Pons (tissue), 1 donor: ENCODE data around the gene SIAE.
"Not testable (repeated sequence)": the region's sequence is repeated elsewhere in the genome, so short reads cannot be mapped to it uniquely, and the experiment has no call there.

Experiments used
- DNase-seq: peaks from one replicate; pipeline ENCODE4 v3.0.0-alpha.2; 2016; ENCODE audit warnings: low spot score

Gene SIAE

GRCh38 chr11:124623861-124624525 lies 49.5 kb downstream of the SIAE start:
- DNase-seq: no peak

DNA sequence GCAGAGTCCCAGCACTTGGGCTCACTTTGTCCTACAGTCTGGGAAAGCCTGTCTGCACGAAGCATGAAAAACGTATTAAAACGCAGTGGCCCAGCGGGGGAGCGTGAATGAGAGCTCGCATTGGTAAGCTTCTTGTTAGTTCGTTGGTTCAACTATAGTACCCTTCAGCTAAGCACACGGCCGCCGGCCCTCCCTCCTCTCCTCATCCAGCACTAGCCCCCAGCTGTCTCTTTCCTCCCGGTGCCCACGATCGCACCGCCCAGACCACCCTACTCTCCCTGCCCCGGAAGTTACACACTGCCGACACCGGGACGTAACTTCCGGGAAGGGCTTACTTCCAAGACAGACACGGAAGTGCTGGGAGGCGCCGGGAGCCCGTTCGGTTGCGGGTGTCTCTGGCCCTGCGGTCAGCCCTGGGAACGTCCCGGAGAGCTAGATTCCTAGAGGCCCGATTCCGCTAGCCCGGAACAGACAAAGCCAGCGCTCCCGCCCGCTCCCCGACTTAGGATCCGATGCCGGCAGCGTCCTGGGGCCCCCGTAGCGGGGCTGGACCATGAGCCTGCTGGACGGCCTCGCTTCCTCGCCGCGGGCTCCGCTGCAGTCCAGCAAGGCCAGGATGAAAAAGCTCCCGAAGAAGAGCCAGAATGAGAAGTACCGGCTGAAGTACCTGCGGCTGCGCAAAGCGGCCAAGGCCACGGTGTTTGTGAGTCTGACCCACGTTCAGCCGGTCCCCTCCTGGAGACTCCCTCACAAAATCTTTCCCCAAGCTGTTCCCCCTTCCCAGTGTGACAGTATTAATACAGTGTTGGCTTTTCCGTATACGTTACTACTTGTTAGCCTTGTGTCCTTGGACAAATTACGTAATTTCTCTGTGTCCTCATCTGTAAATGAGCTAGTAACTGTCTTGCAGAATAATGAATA lies 50.7 kb downstream of the SIAE start, which contains the start of gene TBRG1:
TBRG1 (plus strand) TSS at position 334 of the 921 bp plus-strand sequence; CDS start at position 554, 220 bp downstream.
- peak; percentile 95 for DNase-seq

- no peak for DNase-seq
Observed at GRCh38 chr11:124618863-124619262, 54.7 kb downstream of the SIAE start.

DNA sequence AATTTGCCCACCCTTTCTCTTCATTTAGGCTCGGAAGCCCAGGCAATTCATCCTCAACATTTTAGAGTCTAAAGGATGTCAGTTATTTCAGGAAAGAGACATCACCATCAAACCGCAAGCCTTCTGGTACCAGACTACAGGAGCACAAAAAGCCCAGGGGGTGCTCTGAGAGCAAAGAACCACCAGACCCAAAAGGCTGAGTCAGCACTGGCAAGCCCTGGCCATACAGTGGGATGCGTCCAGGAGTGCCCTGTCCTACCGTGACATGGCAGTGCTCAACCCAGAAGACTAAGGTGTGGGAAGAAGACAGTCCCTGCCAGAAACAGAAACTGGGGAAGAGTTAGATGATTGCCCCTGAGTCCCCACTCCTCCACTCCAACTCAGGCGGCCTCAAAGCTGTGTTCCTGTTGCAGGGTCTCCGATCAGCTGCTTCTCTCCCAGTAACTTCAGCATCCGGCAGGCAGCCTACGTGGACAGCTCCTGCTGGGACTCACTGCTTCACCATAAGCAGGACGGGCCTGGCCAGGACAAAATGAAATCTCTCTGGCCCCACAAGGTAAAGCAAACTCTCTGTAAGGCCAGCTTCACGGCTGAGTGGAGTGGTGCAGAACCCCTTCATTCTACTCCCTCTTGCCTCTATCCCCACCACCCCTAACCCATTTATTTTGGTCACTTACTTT lies 60.8 kb downstream of the SIAE start:
- no peak for DNase-seq

DNA sequence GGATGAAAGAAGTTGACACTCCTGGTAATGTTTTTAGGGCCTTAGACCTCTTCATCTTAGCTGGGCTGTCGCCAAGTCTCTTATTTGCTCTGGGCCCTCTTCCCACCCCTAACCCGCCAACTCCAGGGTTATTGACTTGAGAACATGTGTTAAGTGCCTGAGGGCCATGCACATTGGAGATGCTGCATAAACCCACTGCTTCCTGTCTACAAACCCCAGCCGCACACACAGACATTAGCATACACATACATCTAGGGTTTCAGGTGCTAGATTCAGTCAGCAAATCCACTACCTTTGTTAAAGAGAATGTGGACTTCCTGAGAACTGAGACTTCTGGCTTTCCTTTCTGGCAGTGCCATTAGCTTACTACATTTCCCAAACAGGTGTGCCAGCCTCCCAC lies 61.5 kb downstream of the SIAE start:
- DNase-seq: no peak

DNA sequence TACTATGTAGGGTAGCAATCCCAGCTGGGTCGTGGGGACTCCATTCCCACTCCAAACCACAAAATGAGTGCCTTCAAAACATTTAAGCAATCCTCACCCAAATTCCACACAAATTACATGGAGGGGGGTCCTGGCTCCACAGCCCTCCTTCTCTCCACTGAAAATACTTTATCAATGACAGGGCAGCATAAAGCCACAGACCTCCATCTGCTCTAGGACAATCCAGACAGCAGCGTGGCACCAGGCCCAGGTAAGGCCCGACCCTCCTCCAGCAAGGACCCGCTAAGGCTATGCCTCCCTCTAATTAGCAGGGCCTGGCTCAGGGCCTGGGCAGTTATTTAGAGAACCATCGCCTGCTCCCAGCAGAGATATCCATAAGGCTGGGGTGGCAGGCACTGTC lies 62.5 kb downstream of the SIAE start, which contains the start of gene PANX3:
PANX3 (plus strand) TSS at position 365 of the 400 bp plus-strand sequence. CDS start 129 bp downstream, outside the sequence.
- no peak for DNase-seq

- no peak for DNase-seq
Observed at GRCh38 chr11:124610295-124610694, 63.2 kb downstream of the SIAE start.

- no peak for DNase-seq
Observed at GRCh38 chr11:124608147-124608546, 65.4 kb downstream of the SIAE start.

DNA sequence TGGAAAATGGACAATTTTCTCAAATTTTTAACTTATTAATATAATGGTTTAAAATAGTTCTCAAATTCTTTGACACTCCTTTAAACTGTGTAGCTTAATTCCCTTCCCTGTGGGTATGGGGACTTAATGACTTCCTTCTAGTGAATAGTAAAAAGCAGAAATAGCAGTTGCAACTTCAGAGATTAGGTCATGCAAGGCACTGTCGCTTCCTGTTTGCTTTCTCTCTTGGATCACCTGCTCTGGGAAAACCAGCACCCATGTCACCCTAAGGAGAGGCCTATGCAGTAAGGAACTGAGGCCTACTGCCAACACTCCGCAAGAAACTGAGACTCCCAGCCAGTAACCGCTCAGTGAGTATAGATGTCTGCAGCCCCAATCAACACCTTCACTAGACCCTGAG lies 67.8 kb downstream of the SIAE start:
- DNase-seq: peak; percentile 68

DNA sequence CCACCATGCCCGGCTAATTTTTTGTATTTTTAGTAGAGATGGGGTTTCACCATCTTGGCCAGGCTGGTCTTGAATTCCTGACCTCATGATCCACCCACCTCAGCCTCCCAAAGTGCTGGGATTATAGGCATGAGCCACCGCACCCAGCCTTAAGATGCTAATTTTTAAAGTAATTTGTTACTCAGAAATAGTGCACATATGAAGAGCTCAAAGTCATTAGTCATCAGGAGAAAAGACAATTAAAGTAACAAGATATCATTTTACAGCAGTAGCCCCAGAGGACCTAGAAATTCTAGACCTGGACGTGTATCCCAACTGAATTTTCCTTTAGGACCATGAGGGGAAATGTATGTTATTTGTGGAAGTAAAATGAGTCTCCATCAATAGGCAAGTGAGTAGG lies 70.8 kb downstream of the SIAE start:
- not testable (repeated sequence) for DNase-seq

- DNase-seq: peak; percentile 32
Observed at GRCh38 chr11:124602193-124602592, 71.3 kb downstream of the SIAE start.

DNA sequence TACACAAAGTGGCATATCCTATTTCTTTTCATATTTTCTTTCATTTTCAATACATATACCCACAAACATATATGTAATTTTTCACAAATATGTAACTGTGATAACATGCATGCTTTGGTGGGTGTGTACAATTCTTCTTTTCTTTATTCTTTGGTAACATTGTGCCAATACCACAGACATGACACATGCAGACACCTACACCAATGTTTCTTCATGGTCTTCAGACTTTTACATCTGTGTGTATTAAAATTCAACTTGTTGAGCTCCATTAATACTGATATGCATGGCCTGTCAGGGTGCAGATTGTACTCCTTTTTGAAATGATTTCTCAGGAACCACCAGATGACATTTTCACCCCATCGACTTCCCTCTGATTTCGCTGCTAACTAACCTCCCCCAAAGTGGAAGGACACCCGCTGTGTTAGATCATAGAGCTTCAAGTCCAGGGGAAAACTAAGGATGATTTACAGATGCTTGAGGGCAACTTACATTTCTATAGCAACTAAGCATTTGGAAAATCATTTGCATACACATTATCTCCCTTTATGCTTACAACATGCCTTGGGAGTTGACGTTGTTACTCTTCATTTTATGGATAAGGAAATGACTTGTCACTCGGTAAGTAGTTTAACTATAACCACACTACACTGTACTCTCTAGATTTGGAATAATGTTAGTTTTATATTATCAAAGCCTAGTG lies 72.8 kb downstream of the SIAE start:
- DNase-seq: no peak

GRCh38 chr11:124597626-124598025 lies 75.9 kb downstream of the SIAE start:
- no peak for DNase-seq

GRCh38 chr11:124595302-124595701 lies 78.2 kb downstream of the SIAE start:
- DNase-seq: no peak

DNA sequence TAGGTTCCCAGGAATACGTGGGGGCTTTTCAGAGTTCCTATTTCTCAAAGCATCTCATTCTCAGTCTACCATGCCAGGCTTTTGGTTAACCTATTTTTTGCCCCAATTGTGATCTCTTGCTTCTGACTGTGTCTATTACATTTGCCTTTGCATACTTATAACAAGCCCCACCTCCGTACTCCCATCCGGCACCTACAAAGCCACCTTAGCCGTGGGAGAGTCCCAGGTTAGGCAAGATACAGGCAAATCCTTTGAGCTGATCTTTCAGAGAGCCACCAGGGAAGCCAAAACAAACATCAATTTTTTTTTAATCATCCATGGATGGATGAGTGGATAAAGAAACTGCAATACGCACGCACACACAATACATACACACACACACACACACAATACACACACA lies 80.9 kb downstream of the SIAE start:
- DNase-seq: no peak

DNA sequence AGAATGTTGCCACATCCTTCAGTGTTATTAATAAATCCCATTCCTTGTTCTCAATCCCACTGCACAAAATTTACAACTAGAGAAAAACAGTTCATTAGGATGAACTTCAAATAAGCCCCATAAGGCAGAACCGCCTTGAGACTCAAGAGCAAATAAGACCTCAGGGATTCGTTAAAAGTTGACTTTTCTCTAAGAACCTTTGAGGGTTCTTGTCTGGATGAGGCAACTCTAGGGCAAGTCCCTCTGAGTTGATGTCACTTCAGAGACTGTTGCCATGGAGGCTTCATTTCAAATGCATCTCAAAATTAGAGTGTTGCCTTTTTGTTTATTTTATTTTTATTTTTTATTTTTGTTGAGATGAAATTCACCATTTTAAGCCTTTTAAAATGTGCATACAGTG lies 82.1 kb downstream of the SIAE start:
- no peak for DNase-seq

- peak; percentile 65 for DNase-seq
Observed at GRCh38 chr11:124586238-124586860, 87.2 kb downstream of the SIAE start.

GRCh38 chr11:124584681-124585372 lies 88.7 kb downstream of the SIAE start:
- no peak for DNase-seq

- DNase-seq: no peak
Observed at GRCh38 chr11:124583781-124584180, 89.8 kb downstream of the SIAE start.
